ENCODE measurements around the gene HSPA4.
"Not testable (repeated sequence)": the region's sequence is repeated elsewhere in the genome, so short reads cannot be mapped to it uniquely, and the experiment has no call there.

Gene HSPA4

GRCh38 chr5:133128066-133128465 is 76.3 kb downstream of the HSPA4 start:
- DNase-seq = no peak

DNA sequence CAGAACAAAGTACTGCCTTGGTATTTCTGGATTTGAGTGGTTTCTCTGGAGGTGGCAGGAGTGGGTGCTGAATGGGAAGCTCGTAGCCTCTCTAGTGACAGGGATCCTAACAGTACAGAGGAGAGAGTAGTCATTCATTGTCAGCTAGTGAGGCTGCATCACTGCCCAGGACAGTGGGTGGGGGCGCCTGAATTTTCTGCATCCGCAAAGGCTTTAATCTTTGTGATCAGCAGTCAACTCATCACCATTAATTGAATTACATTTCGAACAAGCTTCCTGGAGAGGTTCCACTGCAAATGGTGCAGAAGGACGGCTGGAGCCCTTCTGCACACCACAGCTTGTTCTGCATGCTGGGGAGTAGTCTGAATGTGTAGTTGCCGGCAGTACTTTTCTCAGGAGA is 77.5 kb downstream of the HSPA4 start:
- DNase-seq = no peak

GRCh38 chr5:133129950-133130349 is 78.1 kb downstream of the HSPA4 start:
- no peak for DNase-seq

DNA sequence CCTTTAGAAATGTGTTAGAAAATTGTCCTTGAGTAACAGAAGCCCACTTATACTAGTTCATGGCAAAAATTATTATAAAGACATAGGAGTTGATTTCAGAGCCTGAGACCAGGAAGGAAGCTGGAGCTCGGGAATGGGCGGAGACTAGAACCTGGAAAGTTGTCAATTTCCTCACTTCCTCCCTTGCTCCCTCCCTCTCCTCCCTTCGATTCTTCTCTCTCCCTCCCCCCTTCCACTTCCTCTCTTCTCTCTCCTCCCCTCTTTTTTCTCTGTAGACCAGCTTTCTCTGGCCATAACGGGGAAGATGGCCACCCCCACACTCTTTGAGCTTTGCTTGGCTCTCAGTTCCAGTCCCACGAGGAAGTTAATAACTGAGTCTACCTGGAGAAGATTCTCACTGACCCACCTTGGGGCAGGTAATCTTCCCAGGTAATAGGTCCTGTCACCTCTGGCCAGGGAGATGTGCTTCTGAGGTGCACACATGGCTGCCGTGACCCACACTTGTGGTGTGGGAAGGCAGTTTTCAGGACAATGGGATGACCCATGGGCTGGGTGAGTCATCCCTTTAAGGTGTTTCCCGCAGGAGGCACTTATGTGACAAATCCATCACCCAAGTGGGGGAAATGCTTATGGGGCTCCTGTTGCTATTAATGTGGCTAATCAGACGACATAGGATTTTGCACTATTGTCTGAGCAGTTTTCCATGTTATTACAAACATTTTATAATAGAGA is 78.7 kb downstream of the HSPA4 start:
- no peak for DNase-seq

- no peak for DNase-seq
Observed at GRCh38 chr5:133132717-133133116, 80.9 kb downstream of the HSPA4 start.

DNA sequence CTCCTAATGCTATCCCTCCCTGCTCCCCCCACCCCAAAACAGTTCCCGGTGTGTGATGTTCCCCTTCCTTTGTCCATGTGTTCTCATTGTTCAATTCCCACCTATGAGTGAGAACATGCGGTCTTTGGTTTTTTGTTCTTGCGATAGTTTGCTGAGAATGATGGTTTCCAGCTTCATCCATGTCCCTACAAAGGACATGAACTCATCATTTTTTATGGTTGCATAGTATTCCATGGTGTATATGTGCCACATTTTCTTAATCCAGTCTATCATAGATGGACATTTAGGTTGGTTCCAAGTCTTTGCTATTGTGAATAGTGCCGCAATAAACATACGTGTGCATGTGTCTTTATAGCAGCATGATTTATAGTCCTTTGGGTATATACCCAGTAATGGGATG is 81.4 kb downstream of the HSPA4 start:
- DNase-seq = not testable (repeated sequence)

- DNase-seq = not testable (repeated sequence)
Observed at GRCh38 chr5:133136890-133137289, 85.1 kb downstream of the HSPA4 start.

GRCh38 chr5:133140311-133140710 is 88.5 kb downstream of the HSPA4 start:
- no peak for DNase-seq

DNA sequence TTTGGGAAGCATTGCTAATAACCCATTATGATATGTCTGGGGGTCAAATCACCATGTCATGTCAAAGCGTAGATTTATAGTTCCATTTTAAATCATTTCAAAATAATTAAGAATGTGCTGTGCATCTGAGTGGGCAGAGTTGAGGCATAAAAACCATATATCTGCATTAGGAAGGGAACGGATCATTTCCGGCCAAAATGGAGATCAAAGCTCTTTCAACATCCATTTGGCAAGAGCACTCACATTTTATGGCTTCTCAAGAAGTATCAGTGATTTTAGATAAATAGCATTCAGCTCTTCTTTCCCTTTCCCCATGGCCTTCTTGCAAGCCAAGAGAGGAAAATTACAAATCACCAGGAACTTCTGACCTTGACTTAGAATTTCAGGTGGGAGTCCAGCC is 89.9 kb downstream of the HSPA4 start:
- DNase-seq = no peak

GRCh38 chr5:133142782-133143181 is 91.0 kb downstream of the HSPA4 start:
- DNase-seq = no peak

GRCh38 chr5:133144245-133144981 is 92.6 kb downstream of the HSPA4 start:
- no peak for DNase-seq

DNA sequence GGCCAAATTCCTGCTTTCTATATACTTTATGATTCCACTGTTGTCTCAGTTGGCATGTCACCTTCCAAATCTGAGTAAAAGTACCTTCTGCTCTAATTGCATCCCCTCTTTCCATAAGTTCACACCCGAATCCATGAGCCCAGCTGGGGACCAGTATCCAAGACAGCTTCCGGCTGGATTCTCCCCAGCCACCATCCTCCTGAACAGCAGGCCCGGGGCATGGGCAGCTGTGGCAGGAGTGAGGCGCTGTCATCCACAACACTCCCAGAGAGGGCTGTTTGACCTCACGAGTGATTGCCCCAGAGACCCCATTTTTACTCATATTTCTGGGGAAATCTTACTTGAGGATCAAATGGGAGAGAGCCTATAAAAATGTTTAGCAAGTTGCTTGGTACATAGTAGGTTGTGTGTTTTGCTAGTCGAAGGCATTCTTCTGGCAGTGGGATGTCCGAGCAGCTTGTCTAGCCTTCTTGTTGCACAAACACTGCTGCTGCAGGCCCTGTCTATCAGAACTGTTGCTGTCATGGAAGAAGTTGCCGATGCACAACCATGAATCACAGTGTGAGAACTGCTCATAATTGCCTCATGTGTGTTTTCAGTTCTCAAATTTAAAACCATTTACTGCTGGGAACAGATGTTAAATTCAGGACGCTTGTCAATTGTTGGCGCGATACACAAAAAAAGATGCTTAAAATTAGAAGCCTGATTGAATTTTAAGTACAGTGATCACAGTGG is 93.8 kb downstream of the HSPA4 start:
- no peak for DNase-seq

DNA sequence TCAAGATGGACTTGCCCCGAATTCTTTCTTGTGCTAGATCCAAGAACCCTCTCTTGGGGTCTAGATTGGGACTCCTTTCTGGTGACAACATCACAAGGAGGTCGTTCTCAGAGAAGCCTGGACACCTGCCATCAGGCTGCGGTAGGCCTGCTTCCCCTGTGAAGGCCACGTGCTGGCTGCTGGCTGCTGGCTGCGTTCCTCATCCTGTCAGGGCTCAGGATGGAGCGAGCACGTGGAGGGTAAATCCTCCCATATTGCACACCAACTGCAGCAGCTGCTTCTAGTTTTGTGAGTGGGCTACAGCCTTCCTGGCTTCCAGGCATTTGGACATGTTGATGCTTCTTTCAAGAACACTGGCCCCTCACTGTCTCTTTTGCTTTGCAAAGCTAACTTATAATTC is 95.6 kb downstream of the HSPA4 start:
- DNase-seq = no peak

DNA sequence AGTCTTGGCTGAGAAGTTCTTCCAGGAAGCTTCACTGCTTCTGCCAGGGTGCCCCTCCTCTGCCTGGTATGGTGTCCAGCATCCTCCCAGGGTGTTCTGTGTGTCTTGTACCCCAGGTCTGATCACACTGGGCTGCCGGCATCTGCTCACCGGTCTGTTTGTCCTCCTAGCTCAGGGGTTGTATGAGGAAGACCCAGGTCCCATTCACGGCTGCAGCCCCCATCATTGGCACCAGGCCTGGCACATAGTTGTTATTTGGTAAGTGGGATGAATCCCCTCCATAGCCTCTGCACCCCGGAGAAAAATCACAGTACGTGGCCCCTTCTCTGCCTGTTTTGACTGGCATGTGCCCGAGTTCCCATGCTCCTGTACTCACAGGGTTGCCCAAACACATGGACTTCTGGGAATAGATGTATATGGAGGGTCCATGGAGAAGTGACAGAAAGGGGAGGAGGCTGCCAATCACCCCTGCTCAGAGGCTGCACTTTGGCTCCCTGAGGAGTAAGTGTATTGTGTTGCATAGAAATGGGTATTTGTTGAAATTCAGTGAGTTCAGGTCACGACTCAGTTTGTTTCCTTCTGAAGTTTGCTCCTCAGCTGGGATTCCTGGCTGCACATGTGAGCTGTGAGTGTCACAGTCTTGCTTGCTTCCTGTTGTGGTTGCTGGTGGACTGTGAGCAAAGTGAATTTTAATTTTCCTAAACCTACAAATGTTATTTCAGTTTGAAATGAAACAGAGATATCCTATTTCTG is 96.2 kb downstream of the HSPA4 start:
- DNase-seq = no peak

GRCh38 chr5:133149345-133149744 is 97.5 kb downstream of the HSPA4 start:
- DNase-seq = no peak

GRCh38 chr5:133150909-133151544 is 99.2 kb downstream of the HSPA4 start:
- DNase-seq = no peak

- DNase-seq = no peak
Observed at GRCh38 chr5:133154274-133155075, 102.7 kb downstream of the HSPA4 start.

GRCh38 chr5:133155326-133155969 is 103.6 kb downstream of the HSPA4 start:
- DNase-seq = no peak
